Embryonic facial prominence (tissue), 1 donor: ENCODE data around the gene NPBWR2.
"Not testable (repeated sequence)": the region's sequence is repeated elsewhere in the genome, so short reads cannot be mapped to it uniquely, and the experiment has no call there.

Experiments used
- DNase-seq: peaks from one replicate; pipeline ENCODE4 v3.0.0-alpha.2; 2016; ENCODE audit errors: extremely low spot score

Gene NPBWR2

GRCh38 chr20:64144144-64144912, 37.0 kb upstream of the NPBWR2 start:
- no peak for DNase-seq

GRCh38 chr20:64143018-64143801, 35.8 kb upstream of the NPBWR2 start:
- no peak for DNase-seq

GRCh38 chr20:64142590-64142989, 35.2 kb upstream of the NPBWR2 start:
- DNase-seq: no peak

GRCh38 chr20:64140956-64141355, 33.6 kb upstream of the NPBWR2 start:
- DNase-seq: no peak

- DNase-seq: no peak
These were observed 32.9 kb upstream of the NPBWR2 start for GRCh38 chr20:64140061-64140931.

GRCh38 chr20:64139199-64140060, 32.1 kb upstream of the NPBWR2 start:
- no peak for DNase-seq

- no peak for DNase-seq
These were observed 31.0 kb upstream of the NPBWR2 start for GRCh38 chr20:64138276-64138815.

GRCh38 chr20:64137598-64138031, 30.2 kb upstream of the NPBWR2 start:
- no peak for DNase-seq

GRCh38 chr20:64136004-64136710, 28.8 kb upstream of the NPBWR2 start:
- no peak for DNase-seq

GRCh38 chr20:64134744-64135143, 27.4 kb upstream of the NPBWR2 start:
- not testable (repeated sequence) for DNase-seq

GRCh38 chr20:64133951-64134407, 26.6 kb upstream of the NPBWR2 start:
- DNase-seq: no peak

GRCh38 chr20:64131406-64131805, 24.0 kb upstream of the NPBWR2 start:
- no peak for DNase-seq

- DNase-seq: no peak
These were observed 23.5 kb upstream of the NPBWR2 start for GRCh38 chr20:64130876-64131275.

- no peak for DNase-seq
These were observed 22.9 kb upstream of the NPBWR2 start for GRCh38 chr20:64130271-64130670.

GRCh38 chr20:64129146-64129782, 21.9 kb upstream of the NPBWR2 start:
- DNase-seq: no peak

- not testable (repeated sequence) for DNase-seq
These were observed 16.2 kb upstream of the NPBWR2 start for GRCh38 chr20:64123517-64123916.

GRCh38 chr20:64122927-64123326, 15.6 kb upstream of the NPBWR2 start:
- not testable (repeated sequence) for DNase-seq

- no peak for DNase-seq
These were observed 14.2 kb upstream of the NPBWR2 start for GRCh38 chr20:64121586-64121985.

GRCh38 chr20:64119681-64120341, 12.4 kb upstream of the NPBWR2 start:
- no peak for DNase-seq
